KOPT-K1 (cell line): ENCODE results near the gene TMEM37.
"Not testable (repeated sequence)": the region's sequence is repeated elsewhere in the genome, so short reads cannot be mapped to it uniquely, and the experiment has no call there.

Source experiments
- H3K27ac ChIP-seq: fragments of 200-600 bp; sonication (generic); 2 replicates; pipeline ENCODE4 v1.5.1; 2016; ENCODE audit warnings: antibody characterized with exemption, mild to moderate bottlenecking, low read depth, low read length; ENCODE audit not compliant: poor library complexity, severe bottlenecking
- H3K36me3 ChIP-seq: fragments of 200-600 bp; sonication (generic); 2 replicates; pipeline ENCODE4 v1.5.1; 2017; ENCODE audit warnings: antibody characterized with exemption, mild to moderate bottlenecking, low read length, moderate library complexity; ENCODE audit not compliant: insufficient read depth
- H3K9me3 ChIP-seq: fragments of 200-600 bp; sonication (generic); 2 replicates; pipeline ENCODE4 v1.5.1; 2017; ENCODE audit warnings: antibody characterized with exemption, low read length, mild to moderate bottlenecking; ENCODE audit not compliant: insufficient read depth, poor library complexity, severe bottlenecking

The TMEM37 gene

GRCh38 chr2:119431155-119431975 lies at the start of gene TMEM37:
Gene TMEM37 (plus strand): TSS chr2:119431854. CDS start chr2:119431904, 50 bp downstream.
- no peaks in the 10 kb centered on the region for H3K36me3 ChIP-seq
- H3K27ac ChIP-seq = no peak within 1 kb of the TSS

GRCh38 chr2:119383410-119384140 lies 48.1 kb upstream of the TMEM37 start:
- H3K36me3 ChIP-seq = no peaks in the 10 kb centered on the region
- H3K27ac ChIP-seq = no peak overlapping the region
- no peaks in the 10 kb centered on the region for H3K9me3 ChIP-seq

More at GRCh38 chr2:119431155-119431975, at the start of gene TMEM37:
- H3K9me3 ChIP-seq = no peaks in the 10 kb centered on the region

DNA sequence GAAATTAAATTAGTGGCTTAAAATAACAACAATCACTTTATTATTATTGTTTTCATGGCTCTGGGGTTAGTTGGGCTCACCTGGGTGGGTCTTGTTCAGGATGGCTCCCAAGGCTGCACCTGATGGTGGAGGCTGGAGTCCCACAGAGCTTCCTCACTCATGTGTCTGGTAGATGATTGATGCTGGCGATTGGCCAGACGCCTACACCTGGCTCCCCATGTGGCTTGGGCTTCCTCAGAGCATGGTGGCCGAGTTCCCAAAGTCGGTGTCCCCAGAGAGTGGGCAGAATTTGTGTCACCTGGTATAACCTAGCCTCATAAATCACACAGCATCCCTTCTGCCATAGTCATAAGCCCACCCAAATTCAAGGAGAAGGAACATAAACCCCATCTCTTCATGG lies 46.7 kb upstream of the TMEM37 start:
- Histone ChIP-seq H3K36me3 (no peaks in the 10 kb centered on the region), H3K9me3 (no peaks in the 10 kb centered on the region), H3K27ac (no peak overlapping the region)

DNA sequence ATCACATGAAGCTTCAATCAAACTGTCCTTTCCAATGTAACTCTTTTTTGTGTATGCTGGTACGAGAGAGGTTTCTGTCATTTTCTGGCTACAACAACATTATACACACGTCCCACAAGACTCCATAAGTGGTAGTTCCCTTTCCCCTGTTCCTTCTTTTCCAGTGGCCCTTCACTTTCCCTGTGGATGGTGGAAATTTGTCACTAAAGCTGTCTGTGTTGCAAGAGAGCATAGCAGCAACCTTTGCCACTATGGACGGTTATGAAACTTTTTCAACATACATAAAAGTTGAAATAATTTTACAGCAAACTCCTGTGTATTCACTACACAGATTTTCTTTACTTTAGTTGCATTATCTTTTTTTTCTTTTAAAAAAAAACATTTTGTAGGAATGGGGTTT lies 46.2 kb upstream of the TMEM37 start:
- H3K36me3 ChIP-seq = no peaks in the 10 kb centered on the region
- H3K9me3 ChIP-seq = no peaks in the 10 kb centered on the region
- no peak overlapping the region for H3K27ac ChIP-seq

DNA sequence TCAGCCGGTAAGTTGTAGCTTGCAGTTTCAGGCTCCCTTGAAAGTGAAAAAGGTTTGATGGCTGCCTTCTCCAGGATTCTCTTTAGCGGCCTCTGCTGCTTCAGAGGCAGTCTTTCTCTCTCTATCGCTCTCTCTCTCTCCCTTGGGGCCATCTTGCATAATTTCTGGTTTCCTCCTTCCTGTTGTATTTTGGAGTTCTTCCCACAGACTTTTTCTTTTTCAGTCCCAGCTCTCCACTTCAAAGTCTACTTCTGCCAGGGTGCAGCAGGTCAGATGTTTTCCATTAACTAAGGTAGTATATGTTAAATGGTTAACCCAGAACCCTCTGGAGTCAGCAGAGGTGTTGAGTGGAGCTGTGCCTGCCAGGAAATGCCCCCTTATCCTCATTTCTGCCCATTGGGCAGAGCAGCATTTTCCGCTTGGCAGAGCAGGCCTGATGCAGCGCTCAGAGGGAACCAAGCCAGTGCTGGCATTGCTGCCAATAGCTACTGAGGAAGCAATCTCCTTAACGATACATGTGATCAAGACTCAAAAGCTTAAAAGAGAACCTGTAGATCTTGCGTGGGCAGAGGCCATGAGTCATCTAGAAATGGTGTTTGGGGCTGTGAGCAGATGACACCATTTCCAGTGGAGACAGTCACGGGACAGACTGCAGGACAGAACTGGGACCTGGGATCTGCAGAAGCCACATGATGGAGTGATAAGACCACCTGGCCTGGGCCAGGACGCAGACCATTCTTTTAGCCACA lies 44.1 kb upstream of the TMEM37 start:
- Histone ChIP-seq H3K9me3 (no peaks in the 10 kb centered on the region), H3K27ac (no peak overlapping the region), H3K36me3 (no peaks in the 10 kb centered on the region)

GRCh38 chr2:119389615-119390306 lies 41.9 kb upstream of the TMEM37 start:
- Histone ChIP-seq H3K36me3 (no peaks in the 10 kb centered on the region), H3K27ac (no peak overlapping the region)

DNA sequence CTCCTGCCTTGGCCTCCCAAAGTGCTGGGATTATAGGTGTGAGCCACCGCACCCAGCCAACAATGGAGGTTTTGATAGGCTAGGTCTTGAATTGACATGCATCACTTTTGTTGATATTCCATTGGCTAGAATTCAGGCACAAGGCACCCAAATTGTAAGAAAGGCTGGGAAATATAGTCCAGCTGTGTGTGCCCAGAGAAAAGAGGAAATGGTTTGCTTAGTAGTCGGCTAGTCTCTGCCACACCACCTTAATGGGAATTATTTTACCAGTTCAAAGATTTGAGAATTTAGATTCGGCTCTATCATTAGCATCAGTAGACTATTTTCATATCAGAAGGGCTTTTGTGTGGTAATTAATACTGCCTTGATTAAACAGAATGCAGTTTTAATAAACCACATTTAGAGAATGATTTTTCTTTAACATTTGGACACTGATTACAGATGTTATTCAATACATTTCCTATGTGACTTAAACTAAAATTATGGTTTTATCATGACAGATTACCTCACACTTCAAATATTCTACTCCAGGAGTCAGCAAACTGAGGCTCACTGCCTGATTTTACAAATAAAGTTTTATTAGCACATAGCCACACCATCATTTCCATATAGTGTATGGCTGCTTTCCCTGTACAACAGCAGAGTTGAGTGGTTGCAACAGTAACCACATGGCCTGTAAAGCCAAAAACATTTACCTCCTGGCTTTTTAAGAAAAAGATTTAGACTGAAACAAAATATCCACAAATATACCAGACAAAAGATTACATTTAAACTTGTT lies 37.5 kb upstream of the TMEM37 start:
- H3K36me3 ChIP-seq = no peaks in the 10 kb centered on the region
- no peak overlapping the region for H3K27ac ChIP-seq
- no peaks in the 10 kb centered on the region for H3K9me3 ChIP-seq

More at GRCh38 chr2:119389615-119390306, 41.9 kb upstream of the TMEM37 start:
- no peaks in the 10 kb centered on the region for H3K9me3 ChIP-seq

DNA sequence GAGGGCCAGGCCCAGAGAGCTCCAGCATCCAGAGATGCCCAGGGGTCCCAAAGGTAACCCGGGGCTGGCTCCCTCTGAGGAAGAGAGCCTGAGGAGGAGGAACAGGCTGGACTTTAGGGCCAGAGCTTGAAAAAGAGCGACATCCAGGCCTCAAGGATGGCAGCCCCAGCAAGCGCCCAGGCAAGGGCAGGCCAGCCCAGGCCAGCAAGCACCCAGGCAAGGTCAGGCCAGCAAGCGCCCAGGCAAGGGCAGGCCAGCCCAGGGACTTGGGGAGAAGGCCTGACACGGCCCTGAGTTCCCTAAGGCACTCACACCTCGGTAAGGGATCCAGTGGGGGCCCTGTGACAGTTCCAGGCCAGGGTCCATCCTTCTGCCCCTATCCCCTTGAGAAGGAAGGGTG lies 34.5 kb upstream of the TMEM37 start:
- H3K36me3 ChIP-seq = no peaks in the 10 kb centered on the region
- no peaks in the 10 kb centered on the region for H3K9me3 ChIP-seq

DNA sequence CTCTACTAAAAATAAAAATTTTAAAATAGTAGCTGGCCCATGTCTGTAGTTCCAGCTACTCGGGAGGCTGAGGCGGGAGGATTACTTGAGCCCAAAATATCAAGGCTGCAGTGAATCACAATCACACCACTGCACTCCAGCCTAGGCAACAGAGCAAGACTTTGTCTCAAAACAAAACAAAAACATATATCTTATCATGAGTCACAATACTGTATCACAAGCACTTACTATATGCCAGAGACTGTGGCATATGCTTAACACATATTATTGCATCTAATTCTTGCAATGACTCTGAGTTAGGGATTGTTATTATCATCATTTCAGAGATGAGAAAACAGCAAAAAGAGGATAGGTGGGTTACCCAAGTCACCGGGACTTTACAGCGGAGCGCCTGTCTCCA lies 29.5 kb upstream of the TMEM37 start:
- Histone ChIP-seq H3K27ac (no peak overlapping the region), H3K9me3 (no peaks in the 10 kb centered on the region), H3K36me3 (no peaks in the 10 kb centered on the region)

More for the DNA sequence above, 34.5 kb upstream of the TMEM37 start:
- H3K27ac ChIP-seq = no peak overlapping the region

- H3K36me3 ChIP-seq = no peaks in the 10 kb centered on the region
- H3K27ac ChIP-seq = no peak overlapping the region
- H3K9me3 ChIP-seq = no peaks in the 10 kb centered on the region
Measured at GRCh38 chr2:119402645-119403560, 28.8 kb upstream of the TMEM37 start.

- not testable (repeated sequence) for H3K9me3 ChIP-seq, H3K36me3 ChIP-seq, H3K27ac ChIP-seq
Measured at GRCh38 chr2:119403618-119404017, 28.0 kb upstream of the TMEM37 start.

DNA sequence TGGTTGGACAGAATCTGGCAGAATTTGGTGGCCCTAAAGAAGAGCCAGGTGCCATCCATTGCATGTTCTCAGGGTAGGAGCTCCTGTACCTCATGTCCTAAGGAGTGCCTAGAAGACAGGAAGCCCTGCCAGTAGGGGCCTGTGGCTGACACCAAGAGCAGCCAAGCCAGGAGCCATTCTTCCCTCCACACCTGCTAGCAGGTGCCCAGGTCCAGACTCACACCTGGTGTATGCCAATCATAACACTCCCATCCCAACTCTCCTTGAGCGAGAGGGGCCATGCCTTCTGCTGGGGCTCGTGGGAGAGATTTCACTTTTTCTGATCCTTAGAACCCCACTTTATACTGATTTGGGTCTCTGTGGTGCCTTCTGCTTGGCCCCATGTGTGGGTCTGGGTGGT lies 26.5 kb upstream of the TMEM37 start:
- Histone ChIP-seq H3K9me3 (no peaks in the 10 kb centered on the region), H3K27ac (no peak overlapping the region), H3K36me3 (no peaks in the 10 kb centered on the region)

DNA sequence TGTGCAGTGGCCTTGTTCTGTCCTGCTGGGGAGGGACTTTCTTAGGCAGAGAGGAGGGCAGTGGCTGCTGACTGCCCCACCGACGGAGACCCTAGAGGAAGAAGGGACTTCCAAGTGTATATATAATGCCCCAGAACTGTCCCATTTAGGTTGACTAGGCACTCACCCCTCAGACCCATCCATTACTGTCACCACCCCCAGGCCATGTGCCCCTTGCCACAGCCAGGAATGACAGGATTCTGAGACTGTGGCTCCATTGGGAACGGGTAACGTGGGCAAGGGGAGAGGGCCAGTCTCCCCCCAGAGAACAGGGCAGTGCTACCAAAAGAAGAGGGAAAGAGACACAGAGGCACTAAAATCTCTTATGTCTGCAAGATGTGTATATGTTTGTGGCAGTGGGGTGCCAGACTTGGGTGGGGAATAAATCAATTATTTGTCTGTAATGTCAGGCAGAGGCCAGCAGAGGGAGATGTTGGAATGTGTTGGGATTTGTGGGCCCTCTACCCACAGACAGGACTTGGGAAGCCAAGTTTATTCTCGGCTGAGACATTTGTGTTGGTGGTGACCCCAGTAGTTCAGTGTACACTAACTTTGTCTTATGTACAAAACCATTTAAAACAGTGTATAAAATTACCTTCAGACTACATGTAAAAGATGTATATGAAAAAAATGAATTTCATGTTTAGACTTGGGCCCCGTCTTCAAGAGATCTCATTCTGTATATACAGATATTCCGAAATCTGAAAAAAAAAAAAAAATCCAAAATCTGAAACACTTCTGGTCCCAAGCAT lies 24.0 kb upstream of the TMEM37 start:
- Histone ChIP-seq H3K36me3 (no peaks in the 10 kb centered on the region), H3K27ac (no peak overlapping the region), H3K9me3 (no peaks in the 10 kb centered on the region)
